Measurements from ENCODE around the gene KLHL17. TPM values are rescaled to one million over a fixed set of nuclear protein-coding genes. Genes with fewer than 3 reads are reported as not detected.

Gene KLHL17
- total RNA-seq, 2 experiments from 2014 or later = 28.6 to 31.7 TPM

DNA sequence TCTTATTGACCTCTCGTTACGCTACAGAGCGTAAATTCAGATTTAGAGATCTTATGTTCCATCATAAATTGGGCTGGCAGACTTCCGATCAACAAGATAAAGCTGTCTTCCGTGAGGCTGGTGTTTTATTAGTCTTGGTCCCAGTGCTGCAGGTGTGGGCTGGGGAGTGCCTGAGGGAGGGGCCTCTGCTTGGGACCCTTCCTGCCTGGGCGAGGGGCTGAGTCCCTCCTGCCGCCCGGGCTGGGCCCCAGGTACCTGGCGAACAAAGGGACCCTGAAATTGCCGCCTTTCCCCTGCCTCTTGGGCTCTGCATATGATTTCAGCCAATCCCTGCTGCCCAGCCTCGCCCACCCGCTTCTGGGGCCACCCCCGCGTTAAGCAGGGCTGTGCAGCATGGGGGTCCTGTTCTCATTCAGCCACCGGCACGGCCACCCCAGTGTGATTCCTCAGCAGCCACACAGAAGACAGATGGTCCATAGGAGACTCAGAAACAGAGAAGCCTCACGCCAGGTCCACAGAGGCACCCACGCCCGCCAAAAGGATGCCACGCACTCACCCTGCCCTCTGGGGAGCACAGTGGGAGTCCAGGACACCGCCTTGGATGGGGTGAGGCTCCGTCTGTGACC is 42.8 kb upstream of the KLHL17 start:
- Mint-ChIP-seq H3K27ac (no peak overlapping the region), H3K4me3 (no peak overlapping the region), H3K36me3 (ENCODE audit: low read depth) (no peaks in the 10 kb centered on the region), H3K4me1 (peaks cover 7% of the 10 kb centered on the region), H3K9me3 (no peaks in the 10 kb centered on the region), H3K27me3 (peaks cover 36% of the 10 kb centered on the region)
- ChIA-PET CTCF (no interaction called here), POLR2A (interaction anchor here (1.4 kb wide), 1 partner anchor 13 kb away, joined by 5 read pairs; no protein-coding TSS in a partner anchor)
- no peak for DNase-seq

- no peak for DNase-seq
- Mint-ChIP-seq H3K27ac (no peak overlapping the region), H3K27me3 (peaks cover 40% of the 10 kb centered on the region), H3K9me3 (no peaks in the 10 kb centered on the region), H3K36me3 (ENCODE audit: low read depth) (no peaks in the 10 kb centered on the region), H3K4me1 (peaks cover 7% of the 10 kb centered on the region), H3K4me3 (no peak overlapping the region)
- POLR2A ChIA-PET = no interaction called here
- CTCF ChIA-PET = no interaction called here
Measured at GRCh38 chr1:918353-918752, 42.0 kb upstream of the KLHL17 start.

DNA sequence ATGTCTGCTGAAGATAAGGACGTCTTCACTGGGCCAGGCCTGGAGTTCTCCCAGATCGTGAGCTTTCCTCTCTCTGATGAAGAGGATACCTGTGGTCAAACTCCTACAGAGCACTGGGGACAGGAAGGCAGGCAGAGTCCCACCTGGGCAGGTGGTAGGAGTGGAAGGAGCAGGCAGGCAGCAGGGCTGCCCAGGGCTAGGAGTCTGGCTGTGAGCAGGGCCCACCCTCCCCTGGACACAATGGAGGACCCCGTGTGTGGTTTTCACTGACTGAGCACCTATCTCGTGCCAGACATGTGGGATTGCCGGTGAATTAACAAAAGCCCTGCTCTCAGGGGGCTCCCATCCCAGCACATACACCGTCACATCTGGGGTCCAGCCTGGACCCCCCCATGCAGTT is 41.5 kb upstream of the KLHL17 start:
- no peaks in the 10 kb centered on the region for H3K36me3 Mint-ChIP-seq (ENCODE audit: low read depth)
- H3K27me3 Mint-ChIP-seq = peaks cover 40% of the 10 kb centered on the region
- POLR2A ChIA-PET = no interaction called here
- H3K27ac Mint-ChIP-seq = no peak overlapping the region
- no peak for DNase-seq
- peaks cover 8% of the 10 kb centered on the region for H3K4me1 Mint-ChIP-seq
- no peaks in the 10 kb centered on the region for H3K9me3 Mint-ChIP-seq
- no peak overlapping the region for H3K4me3 Mint-ChIP-seq
- CTCF ChIA-PET = no interaction called here

DNA sequence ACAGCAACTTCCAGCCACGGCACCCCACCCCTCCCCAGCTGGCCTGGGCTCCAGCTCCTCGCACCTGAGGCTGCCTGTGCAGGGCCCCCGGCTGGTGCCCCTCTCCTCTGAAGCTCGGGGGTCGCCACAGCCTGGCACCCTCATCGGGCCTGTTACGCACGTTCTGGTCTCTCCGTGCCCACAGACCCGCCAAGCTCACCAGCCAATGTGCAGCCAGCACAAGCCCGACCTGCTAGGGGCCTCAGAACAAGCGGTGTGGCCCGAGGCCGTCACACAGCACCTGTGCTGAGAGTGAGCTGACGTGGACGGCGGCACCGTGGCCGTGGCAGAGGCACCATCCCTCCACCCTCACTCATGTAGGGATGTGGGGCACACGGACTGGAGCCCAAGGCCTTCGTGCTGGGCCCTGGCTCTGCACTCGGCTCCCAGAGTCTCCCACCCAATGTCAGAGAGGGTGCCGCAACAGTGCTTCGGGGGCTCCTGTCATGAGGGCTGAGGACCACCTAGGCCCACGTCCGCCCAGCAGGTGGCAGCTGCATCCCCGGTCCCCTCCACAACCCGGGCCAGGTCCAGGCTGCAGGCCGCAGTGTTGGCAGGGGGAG is 41.0 kb upstream of the KLHL17 start:
- CTCF ChIA-PET = no interaction called here
- no peaks in the 10 kb centered on the region for H3K9me3 Mint-ChIP-seq
- peaks cover 40% of the 10 kb centered on the region for H3K27me3 Mint-ChIP-seq

DNA sequence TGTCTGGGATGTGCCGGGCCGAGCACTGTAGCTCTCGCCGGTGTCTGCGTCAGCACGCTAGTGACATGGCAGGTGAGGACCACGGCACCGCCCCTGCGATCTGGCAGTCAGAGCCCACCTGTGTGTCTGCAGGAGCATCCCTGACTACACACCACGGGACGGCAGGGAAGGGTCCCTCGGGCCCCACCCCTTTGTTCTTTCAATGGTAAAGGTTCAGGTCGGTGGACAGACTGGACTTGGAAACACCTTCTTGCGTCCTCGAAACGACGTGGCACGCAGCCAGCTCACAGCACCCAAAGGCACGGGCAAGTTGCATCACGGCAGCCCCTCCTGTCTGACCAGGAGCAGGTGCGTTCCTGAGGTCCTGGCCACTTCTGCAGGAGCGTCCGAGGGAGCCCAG is 40.4 kb upstream of the KLHL17 start:
- Mint-ChIP-seq H3K27me3 (peaks cover 40% of the 10 kb centered on the region), H3K9me3 (no peaks in the 10 kb centered on the region), H3K36me3 (ENCODE audit: low read depth) (no peaks in the 10 kb centered on the region), H3K4me1 (peaks cover 8% of the 10 kb centered on the region), H3K4me3 (no peak overlapping the region), H3K27ac (no peak overlapping the region)
- DNase-seq = no peak
- ChIA-PET CTCF (no interaction called here), POLR2A (interaction anchor here (1.4 kb wide), 1 partner anchor 22 kb away, joined by 4 read pairs; no protein-coding TSS in a partner anchor)

More for the DNA sequence above, 41.0 kb upstream of the KLHL17 start:
- POLR2A ChIA-PET = no interaction called here
- H3K27ac Mint-ChIP-seq = no peak overlapping the region
- peaks cover 8% of the 10 kb centered on the region for H3K4me1 Mint-ChIP-seq
- DNase-seq = no peak
- no peak overlapping the region for H3K4me3 Mint-ChIP-seq
- no peaks in the 10 kb centered on the region for H3K36me3 Mint-ChIP-seq (ENCODE audit: low read depth)

DNA sequence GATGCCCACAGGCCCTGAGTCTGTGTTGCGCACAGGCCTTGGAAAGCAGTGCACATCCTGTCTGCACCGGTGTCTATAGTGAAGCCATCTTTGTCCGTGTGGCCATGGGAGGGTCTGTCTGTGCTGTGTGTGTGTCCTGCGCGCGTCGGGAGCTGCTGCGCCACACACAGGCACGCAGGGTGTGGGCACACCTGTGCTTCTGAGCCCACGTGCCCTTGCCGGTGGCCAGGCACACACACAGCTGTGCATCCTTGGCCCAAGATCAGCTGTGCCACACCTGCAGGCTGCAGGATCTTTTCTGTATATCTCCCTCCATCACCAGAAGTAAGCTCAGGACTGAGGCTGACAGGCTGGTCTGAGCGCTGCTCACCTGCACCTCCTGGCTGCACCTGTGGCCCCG is 39.9 kb upstream of the KLHL17 start:
- DNase-seq = no peak
- Mint-ChIP-seq H3K4me1 (peaks cover 8% of the 10 kb centered on the region), H3K27me3 (peaks cover 38% of the 10 kb centered on the region), H3K27ac (no peak overlapping the region), H3K36me3 (ENCODE audit: low read depth) (no peaks in the 10 kb centered on the region), H3K4me3 (no peak overlapping the region), H3K9me3 (no peaks in the 10 kb centered on the region)
- ChIA-PET POLR2A (interaction anchor here (1.4 kb wide), 1 partner anchor 22 kb away, joined by 4 read pairs; no protein-coding TSS in a partner anchor), CTCF (no interaction called here)

- CTCF ChIA-PET = no interaction called here
- DNase-seq = no peak
- Mint-ChIP-seq H3K9me3 (no peaks in the 10 kb centered on the region), H3K27me3 (peaks cover 45% of the 10 kb centered on the region), H3K27ac (no peak overlapping the region), H3K4me3 (no peak overlapping the region), H3K4me1 (peaks cover 11% of the 10 kb centered on the region), H3K36me3 (ENCODE audit: low read depth) (no peaks in the 10 kb centered on the region)
- POLR2A ChIA-PET = interaction anchor here (1.4 kb wide), 1 partner anchor 21 kb away, joined by 4 read pairs; no protein-coding TSS in a partner anchor
Measured at GRCh38 chr1:921011-921837, 39.2 kb upstream of the KLHL17 start.

DNA sequence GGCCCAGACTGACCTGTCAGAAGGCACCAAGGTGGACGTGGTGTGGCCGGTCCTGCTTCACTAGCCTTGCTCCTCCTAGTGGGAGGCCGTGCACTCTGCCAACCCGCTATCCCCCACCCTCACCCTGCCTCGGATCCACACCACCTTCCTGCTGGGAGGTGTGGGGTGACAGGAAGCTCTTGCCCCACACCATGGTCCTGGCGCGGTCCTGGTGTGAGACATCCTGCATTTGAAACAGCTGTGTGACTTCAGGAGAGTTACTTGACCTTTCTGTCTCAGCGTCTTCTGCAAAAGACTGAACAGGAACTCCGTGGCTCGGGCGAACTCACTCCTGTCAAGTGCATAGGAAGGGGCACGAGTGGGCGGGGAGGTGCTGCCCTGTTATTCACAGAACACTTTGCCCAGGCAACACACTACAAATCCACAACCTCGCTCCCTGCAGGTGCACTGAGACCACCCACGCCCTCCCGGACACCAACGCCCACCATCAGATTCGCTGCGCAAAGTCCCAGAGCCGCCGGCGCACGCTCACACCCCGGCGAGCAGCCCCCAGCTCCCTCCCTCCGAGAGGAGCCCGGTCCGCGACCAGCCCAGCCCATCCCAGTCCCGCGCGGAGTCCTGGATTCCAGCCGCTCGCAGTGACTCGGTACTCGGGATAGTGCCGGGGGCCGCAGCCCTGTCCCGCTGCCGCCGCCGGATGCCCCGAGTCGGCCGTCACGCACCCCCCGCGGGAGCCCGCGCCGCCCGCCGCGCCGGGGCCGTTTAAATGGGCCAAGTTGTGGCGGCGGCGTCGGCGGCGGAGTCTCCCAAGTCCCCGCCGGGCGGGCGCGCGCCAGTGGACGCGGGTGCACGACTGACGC is 37.0 kb upstream of the KLHL17 start, which contains the start of gene SAMD11:
Gene SAMD11, plus strand, starts transcription at position 793 of the 860 bp plus-strand sequence. CDS start 509 bp downstream, outside the sequence.
- POLR2A ChIA-PET = no interaction called here
- peaks cover 13% of the 10 kb centered on the region for H3K4me1 Mint-ChIP-seq
- H3K4me3 Mint-ChIP-seq = peak within 1 kb of the TSS; percentile 41
- no peaks in the 10 kb centered on the region for H3K36me3 Mint-ChIP-seq (ENCODE audit: low read depth)
- CTCF ChIA-PET = no interaction called here
- H3K27ac Mint-ChIP-seq = no peak within 1 kb of the TSS
- peak; percentile 34 for DNase-seq
- H3K27me3 Mint-ChIP-seq = peaks cover 53% of the 10 kb centered on the region
- no peaks in the 10 kb centered on the region for H3K9me3 Mint-ChIP-seq

- Mint-ChIP-seq H3K36me3 (ENCODE audit: low read depth) (no peaks in the 10 kb centered on the region), H3K27me3 (peaks cover 49% of the 10 kb centered on the region), H3K9me3 (no peaks in the 10 kb centered on the region), H3K4me3 (no peak overlapping the region), H3K4me1 (peaks cover 13% of the 10 kb centered on the region), H3K27ac (no peak overlapping the region)
- ChIA-PET POLR2A (no interaction called here), CTCF (no interaction called here)
- no peak for DNase-seq
Measured at GRCh38 chr1:923991-924655, 36.3 kb upstream of the KLHL17 start.

- CTCF ChIA-PET = no interaction called here
- DNase-seq = no peak
- Mint-ChIP-seq H3K27me3 (peaks cover 49% of the 10 kb centered on the region), H3K4me1 (peaks cover 13% of the 10 kb centered on the region), H3K27ac (no peak overlapping the region), H3K9me3 (no peaks in the 10 kb centered on the region), H3K4me3 (no peak overlapping the region), H3K36me3 (ENCODE audit: low read depth) (no peaks in the 10 kb centered on the region)
- POLR2A ChIA-PET = no interaction called here
Measured at GRCh38 chr1:924656-925560, 35.5 kb upstream of the KLHL17 start.

DNA sequence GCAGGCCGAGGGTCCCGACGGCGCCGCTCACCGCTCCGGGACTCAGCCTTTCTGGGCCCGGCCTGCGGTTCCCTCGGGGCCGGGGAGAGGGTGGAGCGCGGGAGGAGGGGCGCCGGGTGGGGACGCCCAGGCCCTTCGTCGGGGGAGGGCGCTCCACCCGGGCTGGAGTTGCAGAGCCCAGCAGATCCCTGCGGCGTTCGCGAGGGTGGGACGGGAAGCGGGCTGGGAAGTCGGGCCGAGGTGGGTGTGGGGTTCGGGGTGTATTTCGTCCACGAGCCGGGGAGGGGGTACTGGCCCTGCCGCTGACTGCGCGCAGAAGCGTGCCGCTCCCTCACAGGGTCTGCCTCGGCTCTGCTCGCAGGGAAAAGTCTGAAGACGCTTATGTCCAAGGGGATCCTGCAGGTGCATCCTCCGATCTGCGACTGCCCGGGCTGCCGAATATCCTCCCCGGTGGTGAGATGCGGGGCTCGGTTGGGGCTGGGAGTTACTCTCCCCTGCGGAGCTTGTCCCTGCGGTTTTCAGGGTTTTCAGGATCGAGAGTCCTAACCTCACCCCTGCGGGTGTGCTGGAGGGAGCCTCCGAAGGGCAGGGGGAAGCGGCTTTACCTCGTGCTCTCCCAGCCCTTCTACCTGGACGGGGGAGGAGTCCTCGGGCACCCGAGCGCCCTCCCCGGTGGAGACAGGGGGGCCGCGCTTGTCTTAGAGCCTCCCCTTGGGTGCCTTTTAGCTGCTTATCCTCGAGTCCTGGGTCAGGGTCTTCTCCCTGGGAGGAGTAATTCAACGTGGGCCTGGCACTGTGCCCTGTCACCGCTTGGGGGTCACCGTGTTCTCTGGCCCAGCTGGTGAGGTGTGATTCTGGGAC is 34.6 kb upstream of the KLHL17 start:
- Mint-ChIP-seq H3K9me3 (no peaks in the 10 kb centered on the region), H3K4me1 (peaks cover 11% of the 10 kb centered on the region), H3K27ac (no peak overlapping the region), H3K27me3 (peaks cover 42% of the 10 kb centered on the region), H3K36me3 (ENCODE audit: low read depth) (no peaks in the 10 kb centered on the region), H3K4me3 (no peak overlapping the region)
- CTCF ChIA-PET = no interaction called here
- DNase-seq = no peak
- POLR2A ChIA-PET = no interaction called here

All from activated CD4-positive, alpha-beta memory T cell treated with anti-CD3 and anti-CD28 coated beads, Interleukin-2, amount 10 ng/mL, durations not matched to agents 7 days and 5 days (primary cell).